HFFc6 (cell line): ENCODE results near the gene CETN2. TPM values are rescaled to one million over a fixed set of nuclear protein-coding genes. Genes with fewer than 3 reads are reported as not detected.

Experiments
- DNase-seq: peaks from one replicate; pipeline ENCODE4 v3.0.0-alpha.2; 2018
- H3K27ac Mint-ChIP-seq: 2 replicates; pipeline ENCODE4 v1.8.0; 2020; ENCODE audit warnings: mild to moderate bottlenecking, mixed read lengths
- H3K27me3 Mint-ChIP-seq: 2 replicates; pipeline ENCODE4 v1.8.0; 2021; ENCODE audit warnings: mild to moderate bottlenecking, moderate library complexity, mixed read lengths; ENCODE audit not compliant: insufficient read depth
- H3K36me3 Mint-ChIP-seq: 2 replicates; pipeline ENCODE4 v1.8.0; 2021; ENCODE audit warnings: low read depth, mixed read lengths
- H3K4me1 Mint-ChIP-seq: 2 replicates; pipeline ENCODE4 v1.8.0; 2020; ENCODE audit warnings: low read depth, mixed read lengths
- H3K4me3 Mint-ChIP-seq: 2 replicates; pipeline ENCODE4 v1.8.0; 2020; ENCODE audit warnings: mild to moderate bottlenecking, moderate library complexity, mixed read lengths
- H3K9me3 Mint-ChIP-seq: 2 replicates; pipeline ENCODE4 v1.8.0; 2020; ENCODE audit warnings: mild to moderate bottlenecking, mixed read lengths
- CTCF ChIP-seq: fragments of 200-600 bp; sonication (generic); IDR thresholded peaks from 2 replicates; pipeline ENCODE4 v1.5.0; 2021; ENCODE audit warnings: antibody characterized with exemption, mild to moderate bottlenecking
- long read RNA-seq: library from polyadenylated mRNA; unstranded; transcript quantifications from one replicate; pipeline ENCODE4 v2.0.0, GENCODE V29; 2019
- total RNA-seq, 6 experiments: library from RNA; stranded (reverse); fragmentation: NEBNext Ultra II Directional; extraction: Animal tissue kit (Norgen Biotek cat#: 25700); gene quantifications; 2 replicates in 1 of 6; 3 replicates in 5 of 6; pipeline ENCODE4 v1.2.3, GENCODE V29; 2021

CETN2 gene
- total RNA-seq: 10 to 100 TPM; 39.9 to 47.8 (median 43.6) TPM
- long read RNA-seq, transcript CETN2-201 (5 exons, 1,454 nt): major isoform, 25 of 35 reads
- long read RNA-seq, partial matches to known transcripts: 9 of 35 reads
- long read RNA-seq, other reads (novel, unspliced or antisense): 1 of 35 reads

- Mint-ChIP-seq H3K27ac (peak within 1 kb of the TSS; percentile 98), H3K27me3 (no peaks in the 10 kb centered on the region), H3K36me3 (no peaks in the 10 kb centered on the region), H3K4me1 (peaks cover 37% of the 10 kb centered on the region), H3K9me3 (no peaks in the 10 kb centered on the region), H3K4me3 (peak within 1 kb of the TSS; percentile 98)
- DNase-seq: peak; percentile 93
- no peak for TF ChIP-seq CTCF
These were observed at the start of gene CETN2, which contains the start of gene NSDHL for GRCh38 chrX:152830312-152831305. Gene CETN2, minus strand, starts transcription at chrX:152830757. Its CDS starts 47 bp downstream, at chrX:152830710. Gene NSDHL, plus strand, starts transcription at chrX:152831063. Its CDS starts 15,262 bp downstream, at chrX:152846325.

- H3K9me3 Mint-ChIP-seq: no peaks in the 10 kb centered on the region
These were observed 48.6 kb upstream of the CETN2 start for GRCh38 chrX:152878976-152879755.

GRCh38 chrX:152876931-152877840 is 46.6 kb upstream of the CETN2 start:
- no peak overlapping the region for H3K27ac Mint-ChIP-seq
- H3K9me3 Mint-ChIP-seq: no peaks in the 10 kb centered on the region

More at GRCh38 chrX:152878976-152879755, 48.6 kb upstream of the CETN2 start:
- TF ChIP-seq CTCF: no peak
- Mint-ChIP-seq H3K4me1 (no peaks in the 10 kb centered on the region), H3K27me3 (peaks cover 7% of the 10 kb centered on the region), H3K27ac (no peak overlapping the region), H3K36me3 (no peaks in the 10 kb centered on the region; the same call in 1 of the 2 replicates), H3K4me3 (no peak overlapping the region)
- DNase-seq: no peak

GRCh38 chrX:152873361-152873760 is 42.8 kb upstream of the CETN2 start:
- Mint-ChIP-seq H3K27me3 (no peaks in the 10 kb centered on the region), H3K9me3 (no peaks in the 10 kb centered on the region), H3K36me3 (no peaks in the 10 kb centered on the region; the same call in none of the 2 replicates), H3K4me3 (no peak overlapping the region), H3K27ac (no peak overlapping the region), H3K4me1 (no peaks in the 10 kb centered on the region)
- DNase-seq: no peak
- no peak for TF ChIP-seq CTCF

More at GRCh38 chrX:152876931-152877840, 46.6 kb upstream of the CETN2 start:
- Mint-ChIP-seq H3K27me3 (peaks cover 7% of the 10 kb centered on the region), H3K4me1 (no peaks in the 10 kb centered on the region), H3K36me3 (no peaks in the 10 kb centered on the region; the same call in 1 of the 2 replicates), H3K4me3 (no peak overlapping the region)
- TF ChIP-seq CTCF: no peak
- no peak for DNase-seq
